K562 (cell line): ENCODE results near the gene DAZAP1. TPM values are rescaled to one million over a fixed set of nuclear protein-coding genes. Genes with fewer than 3 reads are reported as not detected.

Experiments
- ARID1B ChIP-seq: fragments of 450-650 bp; IDR thresholded peaks from 2 replicates; pipeline ENCODE4 v1.6.1; 2016; ENCODE audit warnings: antibody characterized with exemption, mild to moderate bottlenecking, inconsistent platforms
- BACH1 ChIP-seq: fragments of 200-800 bp; sonication (Bioruptor generic); IDR thresholded peaks from 2 replicates; pipeline ENCODE4 v1.6.1; 2016; ENCODE audit warnings: missing genetic modification characterization, missing compliant biosample characterization
- CBFB ChIP-seq: sonication (generic); formaldehyde crosslinking; IDR thresholded peaks from 2 replicates; pipeline ENCODE4 v1.4.0; 2020; ENCODE audit warnings: mild to moderate bottlenecking, missing genetic modification reagents
- GTF3C2 ChIP-seq: IDR thresholded peaks from 3 replicates; pipeline ENCODE4 v1.6.1; 2011; ENCODE audit warnings: borderline replicate concordance, mild to moderate bottlenecking, moderate library complexity; ENCODE audit not compliant: insufficient read length; ENCODE audit errors: extremely low read depth
- HDAC8 ChIP-seq: fragments of 450-650 bp; IDR thresholded peaks from 2 replicates; pipeline ENCODE4 v1.6.1; 2016; ENCODE audit warnings: mild to moderate bottlenecking, missing genetic modification characterization, moderate library complexity, missing compliant biosample characterization
- KLF6 ChIP-seq: fragments of 250-450 bp; sonication (Bioruptor Pico); IDR thresholded peaks from 2 replicates; pipeline ENCODE4 v1.4.0; 2020; ENCODE audit warnings: mild to moderate bottlenecking, moderate library complexity, borderline replicate concordance
- MGA ChIP-seq: fragments of 450-650 bp; IDR thresholded peaks from 2 replicates; pipeline ENCODE4 v1.6.1; 2016; ENCODE audit warnings: mild to moderate bottlenecking, moderate library complexity
- SRSF1 ChIP-seq: fragments of 200-400 bp; formaldehyde crosslinking; IDR thresholded peaks from 2 replicates; pipeline ENCODE4 v1.6.1; 2017; ENCODE audit warnings: mild to moderate bottlenecking, low read depth, low read length, moderate library complexity
- USF1 ChIP-seq: sonication (generic); formaldehyde crosslinking; IDR thresholded peaks from 2 replicates; pipeline ENCODE4 v1.9.0; 2022; ENCODE audit warnings: mild to moderate bottlenecking, missing genetic modification reagents
- polyA plus RNA-seq, 8 experiments: library from polyadenylated mRNA; depleted of rRNA in 4 of 8; stranded (reverse) in 5 of 8; unstranded in 3 of 8; fragments of >200 nt; fragmentation: Nextera tagmentation in 2 of 8; fragmentation: Illumina TruSeq in 1 of 8; extraction: Ambion mirVana in 2 of 8; extraction: Trizol in 1 of 8; gene quantifications; 2 replicates each; pipeline versions ENCODE4 v1.2.1 to v1.2.3, GENCODE V29; 2011 to 2014; ENCODE audit warnings: inconsistent platforms in 1 of 8, missing spikeins in 1 of 8
- total RNA-seq, 7 experiments: library from RNA; depleted of rRNA in 6 of 7; stranded (reverse); fragments of >200 nt in 6 of 7; fragmentation: Illumina TruSeq in 2 of 7; extraction: Trizol in 2 of 7; gene quantifications; 2 replicates each; pipeline versions ENCODE4 v1.2.1 to v1.2.3, GENCODE V29; 2011 to 2021; ENCODE audit warnings: low replicate concordance in 1 of 7
- TF ChIP-seq, protein P1 (sequence below): sonication (generic); formaldehyde crosslinking; IDR thresholded peaks from 2 replicates; pipeline ENCODE4 v1.8.0; 2022; ENCODE audit warnings: mild to moderate bottlenecking, low read depth, missing genetic modification reagents

DAZAP1 gene
- total and polyA plus RNA-seq, 9 of the 15 experiments (the other 6 are each of a cell fraction or from before 2014, with no cell fraction given): 10.8 to 289 (median 142) TPM

DNA sequence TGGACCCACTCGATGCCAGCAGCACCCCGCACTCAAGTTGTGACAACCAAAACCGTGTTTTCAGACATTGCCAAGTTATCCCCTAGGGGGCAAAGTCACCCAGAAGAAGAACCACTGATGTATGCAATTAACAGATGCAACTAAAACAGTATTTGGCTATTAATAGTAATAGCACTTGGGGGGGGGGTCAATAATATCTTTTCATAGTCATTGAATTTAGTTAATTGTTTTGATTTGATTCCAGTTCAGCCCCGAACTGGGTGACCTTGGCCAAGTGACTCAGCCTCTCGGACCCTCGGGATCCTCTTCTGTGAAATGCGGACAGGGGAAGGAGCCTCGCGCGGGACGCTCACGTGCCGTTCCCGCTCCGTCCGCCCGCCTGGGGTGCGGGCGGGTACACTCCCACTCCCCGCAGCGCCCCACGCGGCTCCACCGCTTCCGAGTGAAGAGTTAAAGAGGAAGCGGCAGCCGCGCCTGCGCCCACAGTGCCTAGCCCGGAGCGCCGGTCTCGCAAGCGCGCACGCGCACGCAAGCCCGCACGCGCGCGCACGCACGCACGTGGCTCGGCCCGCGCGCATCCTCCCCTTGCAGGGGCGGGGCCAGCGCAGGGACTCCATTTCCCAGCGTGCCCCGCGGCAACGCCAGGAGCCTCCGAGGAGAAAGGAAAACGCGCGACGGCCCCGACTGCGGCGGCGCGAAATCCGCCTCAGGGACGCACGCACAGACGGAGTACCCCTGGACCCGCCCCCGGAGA is 435 bp upstream of the DAZAP1 start (continued):
- TF ChIP-seq USF1 (peak; percentile 78), SRSF1 (no peak), KLF6 (no peak), ARID1B (peak; percentile 23), GTF3C2 (no peak), CBFB (CRISPR knock-in tag) (no peak), BACH1 (no peak; the same call in 1 of the 2 replicates), HDAC8 (tag) (peak; percentile 81; the same call in 1 of the 2 replicates), MGA (peak; percentile 96)
- TF ChIP-seq, protein P1, sequence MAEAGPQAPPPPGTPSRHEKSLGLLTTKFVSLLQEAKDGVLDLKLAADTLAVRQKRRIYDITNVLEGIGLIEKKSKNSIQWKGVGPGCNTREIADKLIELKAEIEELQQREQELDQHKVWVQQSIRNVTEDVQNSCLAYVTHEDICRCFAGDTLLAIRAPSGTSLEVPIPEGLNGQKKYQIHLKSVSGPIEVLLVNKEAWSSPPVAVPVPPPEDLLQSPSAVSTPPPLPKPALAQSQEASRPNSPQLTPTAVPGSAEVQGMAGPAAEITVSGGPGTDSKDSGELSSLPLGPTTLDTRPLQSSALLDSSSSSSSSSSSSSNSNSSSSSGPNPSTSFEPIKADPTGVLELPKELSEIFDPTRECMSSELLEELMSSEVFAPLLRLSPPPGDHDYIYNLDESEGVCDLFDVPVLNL (CRISPR knock-in tag): 0 out of 2 replicates have a peak, but pooled peaks have one; percentile 47
